Left cardiac atrium (tissue), 4 donors: ENCODE measurements around the gene LPIN2. TPM values are rescaled to one million over a fixed set of nuclear protein-coding genes. Genes with fewer than 3 reads are reported as not detected.
"Not testable (repeated sequence)": the region's sequence is repeated elsewhere in the genome, so short reads cannot be mapped to it uniquely, and the experiment has no call there.

Experiments
- ATAC-seq, 2 donors: fragments of 200-7000 bp; cut with Tn5 transposase; one replicate each; pipeline ENCODE4 v1.9.1; 2020; ENCODE audit warnings: mild to moderate bottlenecking in 2 of 2, moderate library complexity in 2 of 2
- DNase-seq: peaks from one replicate; pipeline ENCODE4 v3.0.0-alpha.2; 2020
- intact Hi-C, 2 donors: fragments of 100-400 bp; cut with DNase I; formaldehyde crosslinking; loops; one replicate each; pipeline versions ENCODE4 v1.14.1 to v1.15.1; 2022 to 2023
- total RNA-seq, 2 donors: library from RNA; stranded (reverse); fragmentation: NEBNext Ultra II Directional; extraction: Animal tissue kit (Norgen Biotek cat#: 25700); gene quantifications; one replicate each; pipeline ENCODE4 v1.2.1, GENCODE V29; 2021
- donor health status: DM: no; HTN: yes; CAD: no.
- donor health status: DM: no; HTN: yes; CAD: no; lungs with severe emphysema.
- donor health status: DM: yes; HTN: yes; CAD: no.
- donor health status: Dilated cardiomyopathy.

LPIN2 gene
- total RNA-seq, 2 donors from 2014 or later = 15.2 to 16.4 TPM

- DNase-seq (no peak), ATAC-seq (peak in 1 of 2 donors; percentile 35)
- intact Hi-C loops = loop anchor here in 1 of 2 donors (5.0 kb wide), 1 partner anchor 47 kb away; no protein-coding TSS in a partner anchor
These were observed 2.3 kb upstream of the LPIN2 start for GRCh38 chr18:3015204-3015592.

GRCh38 chr18:3014503-3015203 is 1.7 kb upstream of the LPIN2 start:
- ATAC-seq (peak in 1 of 2 donors; percentile 0), DNase-seq (no peak)
- intact Hi-C loops = loop anchor here in 1 of 2 donors (5.0 kb wide), 1 partner anchor 48 kb away; no protein-coding TSS in a partner anchor

DNA sequence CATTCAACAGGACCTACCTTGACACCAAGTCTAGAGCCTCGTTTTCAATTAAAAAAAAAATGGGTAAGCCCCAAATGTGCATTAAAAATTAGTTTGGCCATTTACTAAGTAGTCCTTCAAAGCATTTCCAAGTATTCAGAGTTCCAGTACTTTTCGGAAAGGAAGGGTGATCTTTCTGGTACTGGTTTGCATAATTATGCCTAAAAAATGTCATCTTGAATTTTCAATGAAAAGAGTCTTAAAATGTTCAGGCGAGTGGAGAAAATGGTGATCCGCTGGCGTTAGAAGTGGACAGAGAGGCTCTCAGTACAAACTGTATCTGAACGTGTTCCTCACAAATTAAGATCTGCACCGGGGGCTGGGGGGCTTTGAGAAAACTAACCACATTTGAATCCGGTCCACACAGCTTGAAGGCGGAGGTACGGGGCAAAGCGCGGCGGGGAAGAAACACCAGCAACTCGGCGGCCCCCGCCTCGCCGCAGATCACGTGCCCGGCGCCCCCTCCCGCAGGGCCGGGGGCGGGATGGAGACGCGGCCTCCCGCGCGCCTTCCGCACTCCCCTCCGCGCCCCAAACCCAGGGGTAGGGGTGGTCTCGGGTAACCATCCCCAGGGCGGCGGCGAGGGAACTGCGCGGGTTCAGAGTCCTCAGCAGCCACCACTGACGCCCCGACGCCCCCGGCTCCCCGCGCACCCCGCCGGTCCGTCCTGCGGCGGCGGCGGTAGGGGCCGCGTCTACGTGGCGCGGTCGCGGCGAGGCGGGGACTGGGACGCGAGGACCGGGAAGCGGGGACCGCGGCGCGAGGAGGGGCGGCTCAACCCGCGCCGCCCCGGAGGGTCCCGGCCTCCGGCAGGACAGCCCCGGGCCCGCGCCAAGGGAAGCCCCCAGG is 564 bp downstream of the LPIN2 start:
- DNase-seq (peak; percentile 53), ATAC-seq (peak; percentile 41 to 45)
- intact Hi-C loops = no loop called here

GRCh38 chr18:3010086-3010485 is 2.9 kb downstream of the LPIN2 start:
- no peak for ATAC-seq
- DNase-seq = no peak
- intact Hi-C loops = no loop called here

GRCh38 chr18:3008541-3008940 is 4.4 kb downstream of the LPIN2 start:
- intact Hi-C loops = no loop called here
- DNase-seq (no peak), ATAC-seq (no peak)

- no peak for DNase-seq
- ATAC-seq = no peak
- intact Hi-C loops = no loop called here
These were observed 5.5 kb downstream of the LPIN2 start for GRCh38 chr18:3007491-3007890.

DNA sequence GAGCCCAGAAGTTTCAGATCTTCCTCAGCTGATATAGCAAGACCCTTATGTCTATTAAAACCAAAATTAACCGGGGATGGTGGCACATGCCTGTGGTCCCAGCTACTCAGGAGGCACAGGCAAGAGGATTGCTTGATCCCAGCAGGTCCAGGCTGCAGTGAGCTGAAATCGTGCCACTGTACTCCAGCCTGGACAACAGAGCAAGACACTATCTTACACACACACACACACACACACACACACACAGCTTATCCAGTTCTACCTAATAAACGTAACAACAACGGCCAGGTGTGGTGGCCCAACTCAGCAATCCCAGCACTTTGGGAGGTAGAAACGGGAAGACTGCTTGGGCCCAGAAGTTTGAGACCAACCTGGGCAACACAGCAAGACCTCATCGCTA is 7.5 kb downstream of the LPIN2 start:
- DNase-seq (no peak), ATAC-seq (no peak)
- intact Hi-C loops = no loop called here

DNA sequence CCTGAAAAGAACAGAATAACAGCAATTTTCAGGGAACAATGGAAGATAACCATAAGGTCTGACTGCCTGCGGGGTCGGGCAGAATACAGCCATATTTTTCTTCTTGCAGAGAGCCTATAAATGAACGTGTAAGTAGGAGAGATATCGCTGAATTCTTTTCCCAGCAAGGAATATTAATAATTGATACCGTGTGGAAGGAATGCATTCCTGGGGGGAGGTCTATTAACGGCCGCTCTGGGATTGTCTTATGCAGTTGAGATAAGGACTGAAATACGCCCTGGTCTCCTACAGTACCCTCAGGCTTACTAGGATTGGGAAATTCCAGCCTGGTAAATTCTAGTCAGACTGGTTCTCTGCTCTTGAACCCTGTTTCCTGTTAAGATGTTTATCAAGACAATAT is 9.2 kb downstream of the LPIN2 start:
- DNase-seq, ATAC-seq, intact Hi-C loops: not testable (repeated sequence)

- ATAC-seq (peak in 1 of 2 donors; percentile 22), DNase-seq (no peak)
- intact Hi-C loops = no loop called here
These were observed 10.2 kb downstream of the LPIN2 start for GRCh38 chr18:3002732-3003131.

DNA sequence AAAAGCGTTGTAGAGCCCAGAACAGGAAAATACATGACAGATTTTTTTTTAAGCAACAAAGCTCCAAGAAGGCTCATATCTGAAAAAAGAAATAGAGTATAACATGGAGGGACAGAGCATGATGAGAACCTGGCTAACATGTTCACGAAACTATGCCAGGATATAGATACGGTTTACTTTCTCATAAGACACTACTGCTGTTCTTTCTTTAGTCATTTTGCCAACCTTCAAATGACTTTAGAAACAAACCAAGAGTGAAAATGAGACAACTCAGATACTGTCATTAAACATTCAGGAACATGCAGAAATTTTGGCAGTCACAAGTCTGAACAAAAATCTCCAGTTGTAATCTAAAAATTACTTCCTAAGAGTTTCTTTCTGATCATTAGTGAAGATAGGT is 14.3 kb downstream of the LPIN2 start:
- DNase-seq = no peak
- ATAC-seq = no peak
- intact Hi-C loops = no loop called here

GRCh38 chr18:2997846-2998564 is 14.9 kb downstream of the LPIN2 start:
- intact Hi-C loops = no loop called here
- DNase-seq = no peak
- ATAC-seq = peak; percentile 52 to 71

DNA sequence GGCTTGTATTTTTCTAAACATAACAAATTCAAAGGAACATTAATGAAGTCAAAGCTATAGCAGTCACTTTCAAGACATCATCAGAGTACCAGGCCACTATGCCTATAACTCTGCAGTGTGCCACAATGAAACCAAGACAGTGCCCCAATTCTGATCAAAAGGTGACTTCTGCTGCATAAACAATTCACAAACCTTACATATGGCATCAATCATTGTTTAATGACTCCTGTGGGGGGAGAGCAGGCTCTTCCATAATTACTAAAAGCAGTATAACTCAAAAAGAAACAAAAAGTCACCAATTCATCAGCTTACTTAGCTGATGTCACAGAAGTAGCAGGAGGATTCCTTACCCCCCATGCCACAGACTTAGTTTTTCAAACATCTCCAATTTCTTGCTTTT is 15.5 kb downstream of the LPIN2 start:
- no peak for ATAC-seq
- no peak for DNase-seq
- intact Hi-C loops = no loop called here

GRCh38 chr18:2994603-2995432 is 18.1 kb downstream of the LPIN2 start:
- ATAC-seq (peak; percentile 71 to 82), DNase-seq (peak; percentile 48)
- intact Hi-C loops = no loop called here

DNA sequence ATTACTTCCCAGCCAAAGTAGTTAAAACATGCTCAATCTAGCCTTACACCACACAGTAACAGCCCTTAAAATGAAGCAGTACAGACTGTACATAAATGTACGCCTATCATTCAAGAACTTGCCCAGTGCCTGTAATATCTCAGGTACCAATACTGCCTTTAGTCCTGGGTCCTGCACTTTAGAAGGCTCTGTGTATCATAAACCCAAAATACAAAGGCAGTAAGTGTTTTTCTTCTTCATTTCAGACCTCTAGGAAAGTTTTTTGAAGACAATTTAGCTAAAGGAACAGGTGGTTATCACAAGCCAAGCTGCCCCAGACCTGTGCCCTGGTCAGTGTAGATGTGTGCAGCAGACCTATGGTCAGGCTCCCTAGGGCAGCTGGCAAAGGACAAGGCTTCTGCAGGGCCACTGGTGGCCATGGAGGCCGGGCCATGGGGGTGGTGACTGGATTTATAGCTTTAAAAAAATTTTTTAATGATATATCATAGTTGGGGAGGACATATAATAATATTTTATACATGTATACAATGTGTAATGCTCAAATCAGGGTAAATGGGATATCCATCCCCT is 18.8 kb downstream of the LPIN2 start:
- DNase-seq (no peak), ATAC-seq (no peak)
- intact Hi-C loops = no loop called here

- no peak for ATAC-seq
- no peak for DNase-seq
- intact Hi-C loops = no loop called here
These were observed 19.7 kb downstream of the LPIN2 start for GRCh38 chr18:2992995-2993877.

GRCh38 chr18:2990956-2991640 is 21.8 kb downstream of the LPIN2 start:
- DNase-seq (no peak), ATAC-seq (no peak)
- intact Hi-C loops = no loop called here
